ENCODE measurements around the gene NRL. TPM values are rescaled to one million over a fixed set of nuclear protein-coding genes. Genes with fewer than 3 reads are reported as not detected.

NRL gene
- total RNA-seq, 1 donor: 0.90 TPM

DNA sequence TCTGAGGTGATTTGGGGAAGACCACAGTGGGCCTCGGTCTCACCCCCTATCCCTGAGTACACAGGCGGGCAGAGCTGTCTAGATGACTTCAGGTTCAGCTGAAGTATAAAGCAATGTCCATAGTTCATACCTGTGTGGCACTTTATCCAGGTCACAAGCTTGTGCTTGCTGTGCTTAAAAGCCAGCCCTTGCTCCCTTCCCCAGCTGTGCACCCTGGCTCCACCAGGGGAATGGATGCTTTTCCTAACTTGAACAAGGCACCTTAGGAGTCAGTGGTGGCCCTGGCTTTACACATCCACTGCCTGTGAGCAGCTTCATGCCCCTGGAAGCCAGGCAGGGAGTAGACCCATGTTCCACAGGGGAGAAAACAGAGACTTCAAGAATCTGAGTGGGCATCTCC, 57.5 kb downstream of the NRL start:
- no peak for TF ChIP-seq CTCF (IDR thresholded peaks at IDR 0.05; ENCODE audit: insufficient read depth, low read length)
- no peak for DNase-seq (ENCODE audit: low read depth)
- H3K4me3 ChIP-seq (ENCODE audit: low read depth, low read length): no peak overlapping the region

DNA sequence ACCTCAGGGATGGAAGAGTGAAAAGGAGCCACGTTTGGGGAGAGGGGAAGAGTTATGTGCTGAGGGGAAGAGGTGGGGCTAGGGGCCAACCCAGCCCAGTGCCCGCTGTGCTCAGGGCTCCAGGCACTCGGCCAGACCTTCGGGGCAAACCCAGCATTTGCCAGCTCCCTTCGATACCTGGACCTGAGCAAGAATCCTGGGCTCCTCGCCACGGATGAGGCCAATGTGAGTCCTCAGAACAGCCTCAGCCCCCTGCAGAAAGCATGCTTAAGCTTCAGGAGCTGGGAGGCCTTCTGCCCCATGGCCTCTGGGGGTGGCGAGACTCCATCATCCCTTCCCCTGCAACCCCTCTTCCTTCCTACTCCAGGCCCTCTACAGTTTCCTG, 58.0 kb downstream of the NRL start:
- no peak overlapping the region for H3K4me3 ChIP-seq (ENCODE audit: low read depth, low read length)
- TF ChIP-seq CTCF (IDR thresholded peaks at IDR 0.05; ENCODE audit: insufficient read depth, low read length): no peak
- DNase-seq (ENCODE audit: low read depth): no peak

DNA sequence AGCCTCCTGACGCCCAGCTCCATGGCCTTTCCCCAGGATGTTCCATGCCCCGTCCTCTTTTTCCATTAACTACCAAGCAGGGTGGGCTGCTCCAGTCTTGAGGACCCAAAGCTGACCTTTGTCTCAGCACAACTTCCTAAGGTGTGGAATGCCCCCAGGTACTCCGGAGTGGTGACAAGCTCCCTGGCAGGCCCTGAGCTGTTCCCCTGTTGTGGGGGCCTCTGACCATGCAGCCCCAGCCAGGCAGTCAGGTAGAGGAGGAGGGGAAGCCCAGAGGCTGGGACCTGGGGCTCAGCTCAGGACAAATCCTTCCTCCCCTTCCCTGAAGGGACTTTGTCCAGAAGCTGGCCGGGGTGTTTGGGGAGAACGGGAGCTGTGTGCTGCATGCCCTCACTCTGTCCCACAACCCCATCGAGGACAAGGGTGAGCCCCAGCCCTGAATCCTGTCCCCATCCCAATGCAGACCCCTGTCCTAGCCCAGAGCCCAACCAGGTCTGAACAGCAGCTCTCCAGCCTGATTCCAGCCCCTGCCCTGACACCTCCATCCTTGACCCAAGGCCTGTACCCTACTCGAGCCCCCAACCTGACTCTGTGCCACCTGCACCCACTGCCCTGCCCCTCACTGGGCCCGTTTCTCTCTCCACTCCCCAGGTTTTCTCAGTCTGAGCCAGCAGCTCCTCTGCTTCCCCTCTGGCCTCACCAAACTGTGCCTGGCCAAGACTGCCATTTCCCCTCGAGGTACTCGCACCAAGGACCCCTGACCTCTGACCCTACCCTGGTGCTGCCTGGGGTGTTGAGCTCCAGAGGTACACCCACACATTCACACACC, 58.6 kb downstream of the NRL start:
- TF ChIP-seq CTCF (IDR thresholded peaks at IDR 0.05; ENCODE audit: insufficient read depth, low read length): no peak
- H3K4me3 ChIP-seq (ENCODE audit: low read depth, low read length): no peak overlapping the region
- DNase-seq (ENCODE audit: low read depth): no peak

GRCh38 chr14:24054646-24055045, 60.1 kb downstream of the NRL start:
- no peak overlapping the region for H3K4me3 ChIP-seq (ENCODE audit: low read depth, low read length)
- DNase-seq (ENCODE audit: low read depth): no peak
- TF ChIP-seq CTCF (IDR thresholded peaks at IDR 0.05; ENCODE audit: insufficient read depth, low read length): no peak

DNA sequence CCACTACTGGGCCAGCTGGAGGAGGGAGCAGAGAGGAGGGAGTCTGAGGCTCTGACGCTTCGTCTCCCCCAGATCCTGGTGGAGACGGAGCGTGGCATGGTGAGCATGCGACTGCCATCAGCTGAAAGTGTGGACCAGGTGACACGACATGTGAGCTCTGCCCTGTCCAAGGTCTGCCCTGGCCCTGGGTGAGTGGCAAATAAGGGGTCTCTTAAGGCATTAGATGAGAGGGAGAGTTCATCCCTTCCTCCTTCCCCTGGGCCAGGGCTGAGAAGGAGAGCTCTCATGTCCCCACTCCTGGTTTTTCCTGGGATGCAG, 60.5 kb downstream of the NRL start:
- TF ChIP-seq CTCF (IDR thresholded peaks at IDR 0.05; ENCODE audit: insufficient read depth, low read length): no peak
- DNase-seq (ENCODE audit: low read depth): no peak
- H3K4me3 ChIP-seq (ENCODE audit: low read depth, low read length): no peak overlapping the region

GRCh38 chr14:24053548-24054323, 61.0 kb downstream of the NRL start:
- H3K4me3 ChIP-seq (ENCODE audit: low read depth, low read length): no peak overlapping the region
- no peak for TF ChIP-seq CTCF (IDR thresholded peaks at IDR 0.05; ENCODE audit: insufficient read depth, low read length)
- DNase-seq (ENCODE audit: low read depth): no peak
